GM10266 (cell line): ENCODE measurements around the gene BTN2A1.
"Not testable (repeated sequence)": the region's sequence is repeated elsewhere in the genome, so short reads cannot be mapped to it uniquely, and the experiment has no call there.

Experiments used
- DNase-seq: peaks from one replicate; pipeline ENCODE4 v3.0.0; 2012; ENCODE audit errors: extremely low spot score
- TF ChIP-seq, protein P1 (sequence below): IDR thresholded peaks from 2 replicates; pipeline ENCODE4 v1.5.1; 2012; ENCODE audit warnings: mild to moderate bottlenecking, low read depth; ENCODE audit not compliant: control insufficient read depth, insufficient read depth; ENCODE audit errors: missing control alignments

The BTN2A1 gene

DNA sequence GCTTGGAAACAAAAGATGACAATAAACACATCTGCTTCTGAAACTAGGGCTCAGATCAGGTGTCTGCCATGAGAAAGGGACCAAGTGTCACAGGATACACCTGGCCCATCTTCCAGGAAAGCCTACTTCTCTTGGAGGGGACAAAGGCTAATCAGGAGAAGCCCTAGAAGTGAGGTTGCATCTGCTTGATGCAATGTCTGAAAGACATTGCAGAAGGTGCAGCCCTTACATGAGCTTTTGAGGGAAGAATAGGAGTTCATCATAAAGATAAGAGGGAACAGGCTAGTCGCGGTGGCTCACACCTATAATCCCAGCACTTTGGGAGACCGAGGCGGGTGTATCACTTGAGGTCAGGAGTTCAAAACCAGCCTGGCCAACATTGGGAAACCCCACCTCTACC, 39.9 kb downstream of the BTN2A1 start:
- TF ChIP-seq, protein P1, sequence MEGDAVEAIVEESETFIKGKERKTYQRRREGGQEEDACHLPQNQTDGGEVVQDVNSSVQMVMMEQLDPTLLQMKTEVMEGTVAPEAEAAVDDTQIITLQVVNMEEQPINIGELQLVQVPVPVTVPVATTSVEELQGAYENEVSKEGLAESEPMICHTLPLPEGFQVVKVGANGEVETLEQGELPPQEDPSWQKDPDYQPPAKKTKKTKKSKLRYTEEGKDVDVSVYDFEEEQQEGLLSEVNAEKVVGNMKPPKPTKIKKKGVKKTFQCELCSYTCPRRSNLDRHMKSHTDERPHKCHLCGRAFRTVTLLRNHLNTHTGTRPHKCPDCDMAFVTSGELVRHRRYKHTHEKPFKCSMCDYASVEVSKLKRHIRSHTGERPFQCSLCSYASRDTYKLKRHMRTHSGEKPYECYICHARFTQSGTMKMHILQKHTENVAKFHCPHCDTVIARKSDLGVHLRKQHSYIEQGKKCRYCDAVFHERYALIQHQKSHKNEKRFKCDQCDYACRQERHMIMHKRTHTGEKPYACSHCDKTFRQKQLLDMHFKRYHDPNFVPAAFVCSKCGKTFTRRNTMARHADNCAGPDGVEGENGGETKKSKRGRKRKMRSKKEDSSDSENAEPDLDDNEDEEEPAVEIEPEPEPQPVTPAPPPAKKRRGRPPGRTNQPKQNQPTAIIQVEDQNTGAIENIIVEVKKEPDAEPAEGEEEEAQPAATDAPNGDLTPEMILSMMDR: no peak
- DNase-seq: no peak

GRCh38 chr6:26500102-26500501, 42.3 kb downstream of the BTN2A1 start, which contains the start of gene BTN1A1:
Gene BTN1A1, plus strand, starts transcription at chr6:26500303. Its CDS starts 984 bp downstream, at chr6:26501287.
- DNase-seq: no peak
- TF ChIP-seq, protein P1: no peak

- TF ChIP-seq, protein P1: no peak
- DNase-seq: no peak
Measured at GRCh38 chr6:26501482-26501986, 43.8 kb downstream of the BTN2A1 start.

DNA sequence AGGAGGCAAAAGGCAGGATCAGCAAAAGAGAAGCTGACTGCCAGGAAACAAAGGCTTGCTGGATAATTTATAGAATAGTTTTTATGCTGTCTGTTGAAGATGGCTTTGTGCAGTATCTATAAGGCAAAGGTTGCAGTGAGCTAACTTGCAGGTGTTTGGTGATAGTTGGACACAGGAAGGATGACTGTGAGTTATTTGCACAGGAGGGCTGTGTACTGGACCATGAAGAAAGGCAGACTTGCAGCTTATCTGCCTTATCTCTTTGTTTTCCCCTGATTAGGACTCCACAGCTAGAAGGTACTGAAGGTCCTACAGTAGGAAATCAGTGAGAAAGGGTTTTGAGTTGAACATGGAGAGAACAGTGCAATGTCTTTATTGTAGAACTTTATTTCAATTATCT, 44.4 kb downstream of the BTN2A1 start:
- no peak for DNase-seq
- TF ChIP-seq, protein P1: no peak

DNA sequence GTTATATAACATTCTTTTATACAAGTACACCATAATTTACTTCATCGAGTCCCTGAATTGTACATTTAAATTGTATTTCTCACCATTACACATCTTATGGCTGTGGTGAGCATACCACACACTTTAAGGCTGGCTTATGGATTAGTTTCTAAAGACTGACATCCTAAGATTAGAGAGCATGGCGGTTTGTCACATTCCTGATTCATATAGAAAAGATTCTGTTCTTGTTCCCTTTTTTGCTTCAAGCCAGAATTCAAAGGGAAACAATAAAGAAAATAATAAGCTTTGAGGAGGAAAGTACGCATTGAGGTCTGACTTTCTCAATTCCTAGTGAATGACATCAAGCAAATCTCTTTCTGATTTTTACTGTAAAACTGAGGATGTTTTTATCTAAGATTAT, 44.9 kb downstream of the BTN2A1 start:
- DNase-seq: no peak
- TF ChIP-seq, protein P1: no peak

GRCh38 chr6:26507658-26508057, 49.9 kb downstream of the BTN2A1 start:
- DNase-seq: no peak
- TF ChIP-seq, protein P1: no peak

- DNase-seq: not testable (repeated sequence)
Measured at GRCh38 chr6:26511033-26511432, 53.3 kb downstream of the BTN2A1 start.

GRCh38 chr6:26514984-26515383, 57.2 kb downstream of the BTN2A1 start:
- no peak for DNase-seq
- TF ChIP-seq, protein P1: no peak
